Measurements from ENCODE around the gene ANO1. TPM values are rescaled to one million over a fixed set of nuclear protein-coding genes. Genes with fewer than 3 reads are reported as not detected.

Gene ANO1
- total and polyA plus RNA-seq, 4 donors = 7.8 to 64.8 (median 32.2) TPM

DNA sequence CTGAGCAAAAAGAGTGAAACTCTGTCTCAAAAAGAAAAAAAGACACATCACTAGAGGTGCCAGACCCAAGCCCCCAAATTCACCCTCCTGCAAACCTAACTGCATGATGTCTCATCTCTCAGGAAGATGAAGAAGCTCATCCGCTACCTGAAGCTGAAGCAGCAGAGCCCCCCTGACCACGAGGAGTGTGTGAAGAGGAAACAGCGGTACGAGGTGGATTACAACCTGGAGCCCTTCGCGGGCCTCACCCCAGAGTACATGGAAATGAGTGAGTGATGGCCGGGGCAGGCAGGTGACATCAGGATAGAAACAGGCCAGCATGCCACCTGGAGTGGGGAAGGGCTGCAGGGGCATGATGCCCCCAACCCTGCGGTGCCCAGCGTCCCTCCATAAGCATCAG lies 89.0 kb downstream of the ANO1 start:
- 86% methylated on average over 9 of the region's 9 CpGs for WGBS
- TF ChIP-seq EGR1 (IDR thresholded peaks at IDR 0.05; ENCODE audit: low read depth in 2 of 2) (no peak), YY1 (IDR thresholded peaks at IDR 0.05) (no peak), GABPA (IDR thresholded peaks at IDR 0.05 in 1 of 2, conservative IDR thresholded peaks at IDR 0.05 in 1 of 2) (no peak), FOXA2 (IDR thresholded peaks at IDR 0.05) (no peak), RXRA (IDR thresholded peaks at IDR 0.05) (no peak), RAD21 (IDR thresholded peaks at IDR 0.05) (no peak), SP1 (IDR thresholded peaks at IDR 0.05) (no peak), HNF4A (conservative IDR thresholded peaks at IDR 0.05) (no peak), FOXA1 (IDR thresholded peaks at IDR 0.05) (no peak), TAF1 (conservative IDR thresholded peaks at IDR 0.05) (no peak), NR2F2 (IDR thresholded peaks at IDR 0.05) (no peak), HNF4G (IDR thresholded peaks at IDR 0.05) (no peak), JUND (IDR thresholded peaks at IDR 0.05) (no peak)
- TF ChIP-seq, protein P1, sequence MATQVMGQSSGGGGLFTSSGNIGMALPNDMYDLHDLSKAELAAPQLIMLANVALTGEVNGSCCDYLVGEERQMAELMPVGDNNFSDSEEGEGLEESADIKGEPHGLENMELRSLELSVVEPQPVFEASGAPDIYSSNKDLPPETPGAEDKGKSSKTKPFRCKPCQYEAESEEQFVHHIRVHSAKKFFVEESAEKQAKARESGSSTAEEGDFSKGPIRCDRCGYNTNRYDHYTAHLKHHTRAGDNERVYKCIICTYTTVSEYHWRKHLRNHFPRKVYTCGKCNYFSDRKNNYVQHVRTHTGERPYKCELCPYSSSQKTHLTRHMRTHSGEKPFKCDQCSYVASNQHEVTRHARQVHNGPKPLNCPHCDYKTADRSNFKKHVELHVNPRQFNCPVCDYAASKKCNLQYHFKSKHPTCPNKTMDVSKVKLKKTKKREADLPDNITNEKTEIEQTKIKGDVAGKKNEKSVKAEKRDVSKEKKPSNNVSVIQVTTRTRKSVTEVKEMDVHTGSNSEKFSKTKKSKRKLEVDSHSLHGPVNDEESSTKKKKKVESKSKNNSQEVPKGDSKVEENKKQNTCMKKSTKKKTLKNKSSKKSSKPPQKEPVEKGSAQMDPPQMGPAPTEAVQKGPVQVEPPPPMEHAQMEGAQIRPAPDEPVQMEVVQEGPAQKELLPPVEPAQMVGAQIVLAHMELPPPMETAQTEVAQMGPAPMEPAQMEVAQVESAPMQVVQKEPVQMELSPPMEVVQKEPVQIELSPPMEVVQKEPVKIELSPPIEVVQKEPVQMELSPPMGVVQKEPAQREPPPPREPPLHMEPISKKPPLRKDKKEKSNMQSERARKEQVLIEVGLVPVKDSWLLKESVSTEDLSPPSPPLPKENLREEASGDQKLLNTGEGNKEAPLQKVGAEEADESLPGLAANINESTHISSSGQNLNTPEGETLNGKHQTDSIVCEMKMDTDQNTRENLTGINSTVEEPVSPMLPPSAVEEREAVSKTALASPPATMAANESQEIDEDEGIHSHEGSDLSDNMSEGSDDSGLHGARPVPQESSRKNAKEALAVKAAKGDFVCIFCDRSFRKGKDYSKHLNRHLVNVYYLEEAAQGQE (IDR thresholded peaks at IDR 0.05) = no peak
- TF ChIP-seq, protein P2, sequence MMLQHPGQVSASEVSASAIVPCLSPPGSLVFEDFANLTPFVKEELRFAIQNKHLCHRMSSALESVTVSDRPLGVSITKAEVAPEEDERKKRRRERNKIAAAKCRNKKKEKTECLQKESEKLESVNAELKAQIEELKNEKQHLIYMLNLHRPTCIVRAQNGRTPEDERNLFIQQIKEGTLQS (IDR thresholded peaks at IDR 0.05) = no peak
- TF ChIP-seq, protein P3, sequence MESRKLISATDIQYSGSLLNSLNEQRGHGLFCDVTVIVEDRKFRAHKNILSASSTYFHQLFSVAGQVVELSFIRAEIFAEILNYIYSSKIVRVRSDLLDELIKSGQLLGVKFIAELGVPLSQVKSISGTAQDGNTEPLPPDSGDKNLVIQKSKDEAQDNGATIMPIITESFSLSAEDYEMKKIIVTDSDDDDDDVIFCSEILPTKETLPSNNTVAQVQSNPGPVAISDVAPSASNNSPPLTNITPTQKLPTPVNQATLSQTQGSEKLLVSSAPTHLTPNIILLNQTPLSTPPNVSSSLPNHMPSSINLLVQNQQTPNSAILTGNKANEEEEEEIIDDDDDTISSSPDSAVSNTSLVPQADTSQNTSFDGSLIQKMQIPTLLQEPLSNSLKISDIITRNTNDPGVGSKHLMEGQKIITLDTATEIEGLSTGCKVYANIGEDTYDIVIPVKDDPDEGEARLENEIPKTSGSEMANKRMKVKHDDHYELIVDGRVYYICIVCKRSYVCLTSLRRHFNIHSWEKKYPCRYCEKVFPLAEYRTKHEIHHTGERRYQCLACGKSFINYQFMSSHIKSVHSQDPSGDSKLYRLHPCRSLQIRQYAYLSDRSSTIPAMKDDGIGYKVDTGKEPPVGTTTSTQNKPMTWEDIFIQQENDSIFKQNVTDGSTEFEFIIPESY (IDR thresholded peaks at IDR 0.05) = no peak
- TF ChIP-seq, protein P4, sequence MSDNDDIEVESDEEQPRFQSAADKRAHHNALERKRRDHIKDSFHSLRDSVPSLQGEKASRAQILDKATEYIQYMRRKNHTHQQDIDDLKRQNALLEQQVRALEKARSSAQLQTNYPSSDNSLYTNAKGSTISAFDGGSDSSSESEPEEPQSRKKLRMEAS (IDR thresholded peaks at IDR 0.05) = no peak

DNA sequence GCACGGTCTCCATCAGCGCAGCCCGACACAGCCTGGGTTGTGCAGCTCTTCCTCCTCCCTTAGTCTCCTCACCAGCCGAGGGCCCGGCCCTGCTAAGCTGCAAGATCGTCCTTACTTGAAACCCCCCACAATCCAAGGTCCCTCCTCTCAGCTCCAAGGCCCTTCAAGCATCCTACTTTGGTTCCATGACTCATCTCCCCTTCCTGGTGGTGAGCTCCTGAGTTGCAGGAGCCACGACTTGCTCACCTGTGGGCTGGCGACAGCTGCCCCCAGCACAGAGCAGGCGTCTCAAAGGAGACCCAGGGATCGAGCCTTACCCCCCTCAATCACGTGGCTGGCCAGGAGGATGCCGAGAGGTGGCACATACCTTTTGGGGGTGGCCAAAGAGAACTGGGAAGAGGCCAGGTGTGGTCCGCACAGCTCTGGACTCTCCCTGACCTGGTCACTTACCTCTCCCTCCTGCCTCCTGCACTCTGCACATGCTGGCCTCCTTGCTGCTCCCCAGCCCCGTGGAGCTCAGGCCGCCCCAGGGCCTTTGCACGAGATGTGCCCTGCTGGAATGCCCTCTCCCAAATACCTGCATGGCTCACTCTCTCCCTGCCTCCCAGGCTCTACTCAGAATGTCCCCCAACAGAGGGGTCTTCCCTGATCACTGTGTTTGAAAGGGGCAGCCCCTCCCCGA lies 89.7 kb downstream of the ANO1 start:
- DNase-seq (ENCODE audit: low spot score) = no peak
- H3K27me3 ChIP-seq (ENCODE audit: control insufficient read depth in 4 of 4, insufficient read depth in 4 of 4, low read length in 3 of 4) = no peaks in the 10 kb centered on the region
- H3K4me1 ChIP-seq (ENCODE audit: control insufficient read depth in 4 of 4, insufficient read depth in 4 of 4, low read length in 3 of 4) = no peaks in the 10 kb centered on the region
- no peak overlapping the region for H3K9ac ChIP-seq (ENCODE audit: low read depth in 1 of 2, low read length in 2 of 2)
- no peak overlapping the region for H3K4me3 ChIP-seq (ENCODE audit: low read depth in 1 of 3, low read length in 3 of 3)
- H3K27ac ChIP-seq (ENCODE audit: low read depth in 1 of 2, low read length in 2 of 2) = no peak overlapping the region
- H3K36me3 ChIP-seq (ENCODE audit: control insufficient read depth in 4 of 4, insufficient read depth in 3 of 4, low read depth in 1 of 4, low read length in 3 of 4) = peaks cover 7 to 79% (median 27%) of the 10 kb centered on the region in 4 donors
- 93% methylated on average over 17 of the region's 17 CpGs for WGBS
- no peaks in the 10 kb centered on the region for H3K9me3 ChIP-seq (ENCODE audit: control insufficient read depth in 4 of 4, low read length in 3 of 4)
- TF ChIP-seq NR2F2 (IDR thresholded peaks at IDR 0.05) (no peak), EGR1 (IDR thresholded peaks at IDR 0.05; ENCODE audit: low read depth in 2 of 2) (no peak), TAF1 (conservative IDR thresholded peaks at IDR 0.05) (no peak), JUND (IDR thresholded peaks at IDR 0.05) (no peak), RAD21 (IDR thresholded peaks at IDR 0.05) (no peak), SP1 (IDR thresholded peaks at IDR 0.05) (no peak), GABPA (IDR thresholded peaks at IDR 0.05 in 1 of 2, conservative IDR thresholded peaks at IDR 0.05 in 1 of 2) (no peak)
- TF ChIP-seq, protein P1 (IDR thresholded peaks at IDR 0.05) = no peak
- TF ChIP-seq, protein P3 (IDR thresholded peaks at IDR 0.05) = no peak

More for the DNA sequence above, 89.0 kb downstream of the ANO1 start:
- Histone ChIP-seq H3K27me3 (ENCODE audit: control insufficient read depth in 4 of 4, insufficient read depth in 4 of 4, low read length in 3 of 4) (no peaks in the 10 kb centered on the region), H3K4me3 (ENCODE audit: low read depth in 1 of 3, low read length in 3 of 3) (no peak overlapping the region), H3K36me3 (ENCODE audit: control insufficient read depth in 4 of 4, insufficient read depth in 3 of 4, low read depth in 1 of 4, low read length in 3 of 4) (peaks cover 7 to 80% (median 28%) of the 10 kb centered on the region in 4 donors), H3K4me1 (ENCODE audit: control insufficient read depth in 4 of 4, insufficient read depth in 4 of 4, low read length in 3 of 4) (no peaks in the 10 kb centered on the region), H3K9ac (ENCODE audit: low read depth in 1 of 2, low read length in 2 of 2) (no peak overlapping the region), H3K9me3 (ENCODE audit: control insufficient read depth in 4 of 4, low read length in 3 of 4) (no peaks in the 10 kb centered on the region), H3K27ac (ENCODE audit: low read depth in 1 of 2, low read length in 2 of 2) (no peak overlapping the region)
- DNase-seq (ENCODE audit: low spot score) = no peak

Data from liver (tissue), 9 donors.